Fibroblast of lung (primary cell): ENCODE measurements around the gene RTN1.

Source experiments
- EZH2 ChIP-seq: IDR thresholded peaks from 2 replicates; pipeline ENCODE4 v1.5.1; 2012; ENCODE audit warnings: low read length, control low read depth, mild to moderate bottlenecking; ENCODE audit errors: missing control alignments
- TF ChIP-seq, protein P1 (sequence below), 2 donors: IDR thresholded peaks in 1 of 2; conservative IDR thresholded peaks in 1 of 2; 1 replicate in 1 of 2; 2 replicates in 1 of 2; pipeline ENCODE4 v1.5.1; 2011 to 2012; ENCODE audit warnings: low read length in 2 of 2, control low read depth in 1 of 2, inconsistent platforms in 1 of 2, low read depth in 1 of 2, mild to moderate bottlenecking in 1 of 2

DNA sequence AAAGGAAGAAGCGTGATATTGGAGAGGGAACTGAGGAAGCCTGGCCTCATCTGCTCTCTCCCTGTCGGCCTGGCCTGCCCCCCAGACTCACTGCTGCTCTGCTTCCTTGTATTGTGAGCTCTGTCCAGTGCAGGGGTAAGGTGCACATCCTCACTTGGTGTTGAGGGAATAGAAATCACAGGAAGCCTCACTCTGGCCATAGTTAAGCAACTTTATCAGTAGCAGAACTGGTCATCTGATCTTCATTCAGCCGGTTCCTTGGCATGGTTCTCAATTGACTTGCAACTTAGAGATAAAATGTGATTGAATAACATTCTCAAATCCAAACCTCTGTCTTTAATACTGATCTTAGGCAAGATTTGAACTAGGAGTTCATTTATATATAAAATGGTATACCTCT is 282.5 kb downstream of the RTN1 start:
- TF ChIP-seq, protein P1, sequence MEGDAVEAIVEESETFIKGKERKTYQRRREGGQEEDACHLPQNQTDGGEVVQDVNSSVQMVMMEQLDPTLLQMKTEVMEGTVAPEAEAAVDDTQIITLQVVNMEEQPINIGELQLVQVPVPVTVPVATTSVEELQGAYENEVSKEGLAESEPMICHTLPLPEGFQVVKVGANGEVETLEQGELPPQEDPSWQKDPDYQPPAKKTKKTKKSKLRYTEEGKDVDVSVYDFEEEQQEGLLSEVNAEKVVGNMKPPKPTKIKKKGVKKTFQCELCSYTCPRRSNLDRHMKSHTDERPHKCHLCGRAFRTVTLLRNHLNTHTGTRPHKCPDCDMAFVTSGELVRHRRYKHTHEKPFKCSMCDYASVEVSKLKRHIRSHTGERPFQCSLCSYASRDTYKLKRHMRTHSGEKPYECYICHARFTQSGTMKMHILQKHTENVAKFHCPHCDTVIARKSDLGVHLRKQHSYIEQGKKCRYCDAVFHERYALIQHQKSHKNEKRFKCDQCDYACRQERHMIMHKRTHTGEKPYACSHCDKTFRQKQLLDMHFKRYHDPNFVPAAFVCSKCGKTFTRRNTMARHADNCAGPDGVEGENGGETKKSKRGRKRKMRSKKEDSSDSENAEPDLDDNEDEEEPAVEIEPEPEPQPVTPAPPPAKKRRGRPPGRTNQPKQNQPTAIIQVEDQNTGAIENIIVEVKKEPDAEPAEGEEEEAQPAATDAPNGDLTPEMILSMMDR (conservative IDR thresholded peaks at IDR 0.05 in 1 of 2, IDR thresholded peaks at IDR 0.05 in 1 of 2; ENCODE audit: low read depth in 1 of 2, low read length in 2 of 2) = no peak
- no peak for TF ChIP-seq EZH2
